ENCODE results near the gene ZSCAN1.

ZSCAN1 gene

DNA sequence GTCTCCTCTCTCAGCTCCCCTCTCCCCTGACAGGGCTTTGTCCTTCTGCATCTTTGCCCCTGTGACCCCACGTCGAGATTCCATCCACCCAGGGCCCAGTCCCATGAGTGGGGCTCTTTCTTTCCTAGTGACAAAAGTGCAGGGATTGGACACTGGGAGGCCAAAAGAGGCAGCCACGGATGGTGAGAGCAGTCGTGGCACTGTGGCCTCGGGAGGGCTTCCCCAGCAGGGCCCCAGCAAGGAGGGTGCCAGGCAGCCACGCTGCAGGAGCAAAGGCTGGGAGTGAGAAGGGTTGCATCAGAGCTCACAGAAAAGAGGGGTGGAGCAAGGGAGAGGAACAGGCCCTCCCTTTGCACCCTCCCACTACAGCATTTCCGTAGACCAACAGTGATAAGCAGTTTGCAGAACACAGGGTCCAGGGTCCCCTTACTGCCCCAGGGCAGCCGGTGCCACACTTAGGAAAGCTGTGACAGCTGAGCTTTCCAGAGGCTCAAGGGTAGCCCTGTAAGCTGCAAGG, 4.9 kb downstream of the ZSCAN1 start:
- DNase-seq: no peak
- no peaks in the 10 kb centered on the region for H3K27me3 ChIP-seq (replicated peaks; ENCODE audit: control insufficient read depth, insufficient read depth, low read length, poor library complexity, severe bottlenecking)

GRCh38 chr19:58040751-58041525, 7.1 kb downstream of the ZSCAN1 start:
- H3K36me3 ChIP-seq (ENCODE audit: control insufficient read depth, insufficient read depth, low read length): no peaks in the 10 kb centered on the region
- no peak overlapping the region for H3K4me3 ChIP-seq (ENCODE audit: insufficient read depth, low read depth, low read length, poor library complexity, severe bottlenecking)
- no peak for DNase-seq
- H3K27ac ChIP-seq (ENCODE audit: insufficient read depth, low read length, poor library complexity, severe bottlenecking): no peak overlapping the region
- H3K27me3 ChIP-seq (replicated peaks; ENCODE audit: control insufficient read depth, insufficient read depth, low read length, poor library complexity, severe bottlenecking): no peaks in the 10 kb centered on the region
- no peaks in the 10 kb centered on the region for H3K4me1 ChIP-seq (ENCODE audit: control insufficient read depth, insufficient read depth, low read length, poor library complexity, severe bottlenecking)
- peaks cover 5% of the 10 kb centered on the region for H3K9me3 ChIP-seq (ENCODE audit: control insufficient read depth, low read length)

More for the DNA sequence above, 4.9 kb downstream of the ZSCAN1 start:
- Histone ChIP-seq H3K27ac (ENCODE audit: insufficient read depth, low read length, poor library complexity, severe bottlenecking) (no peak overlapping the region), H3K4me3 (ENCODE audit: insufficient read depth, low read depth, low read length, poor library complexity, severe bottlenecking) (no peak overlapping the region), H3K36me3 (ENCODE audit: control insufficient read depth, insufficient read depth, low read length) (no peaks in the 10 kb centered on the region), H3K4me1 (ENCODE audit: control insufficient read depth, insufficient read depth, low read length, poor library complexity, severe bottlenecking) (no peaks in the 10 kb centered on the region), H3K9me3 (ENCODE audit: control insufficient read depth, low read length) (peaks cover 5% of the 10 kb centered on the region)

DNA sequence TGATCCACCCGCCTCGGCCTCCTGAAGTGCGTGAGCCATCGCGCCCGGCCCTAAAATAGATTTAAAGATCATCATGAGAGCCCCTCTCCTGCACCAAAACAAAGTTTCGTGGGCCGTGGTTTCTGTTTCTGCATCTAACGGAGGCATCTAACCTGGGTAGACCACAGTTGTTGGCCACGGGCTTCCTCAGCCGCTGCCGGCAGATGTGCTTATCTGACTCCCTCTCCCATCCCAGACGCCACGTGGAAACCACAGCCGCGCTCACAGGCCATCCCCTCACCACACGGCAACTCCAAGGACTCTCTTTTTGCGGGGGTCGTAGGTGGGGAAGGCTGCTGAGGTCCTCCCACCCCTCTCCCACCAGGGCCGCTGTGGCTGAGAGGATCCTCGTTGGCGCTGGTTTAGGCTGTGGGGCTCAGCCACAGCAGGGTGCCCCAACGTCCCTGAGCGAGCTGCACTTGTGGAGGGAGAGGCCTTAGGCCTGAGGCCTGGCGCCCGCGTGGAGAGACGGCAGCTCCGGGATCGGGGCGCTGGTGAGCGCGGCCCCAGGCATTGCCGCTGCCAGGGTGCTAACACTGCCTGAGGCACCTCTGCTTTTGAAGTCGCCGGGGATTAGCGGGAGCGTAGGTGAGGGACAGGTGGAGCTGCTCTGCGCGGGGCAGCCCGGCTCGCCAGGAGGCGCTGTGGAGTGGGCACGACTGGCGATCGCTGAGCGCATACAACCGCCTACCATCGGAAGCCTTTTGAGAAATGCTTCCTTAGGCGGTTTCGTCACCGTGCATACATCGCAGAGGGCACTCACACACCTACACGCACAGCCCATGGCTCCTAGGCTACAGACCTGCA, 8.9 kb downstream of the ZSCAN1 start:
- no peak for DNase-seq
- Histone ChIP-seq H3K4me3 (ENCODE audit: insufficient read depth, low read depth, low read length, poor library complexity, severe bottlenecking) (no peak overlapping the region), H3K36me3 (ENCODE audit: control insufficient read depth, insufficient read depth, low read length) (no peaks in the 10 kb centered on the region), H3K27me3 (replicated peaks; ENCODE audit: control insufficient read depth, insufficient read depth, low read length, poor library complexity, severe bottlenecking) (no peaks in the 10 kb centered on the region), H3K9me3 (ENCODE audit: control insufficient read depth, low read length) (peaks cover 5% of the 10 kb centered on the region), H3K27ac (ENCODE audit: insufficient read depth, low read length, poor library complexity, severe bottlenecking) (no peak overlapping the region), H3K4me1 (ENCODE audit: control insufficient read depth, insufficient read depth, low read length, poor library complexity, severe bottlenecking) (no peaks in the 10 kb centered on the region)

DNA sequence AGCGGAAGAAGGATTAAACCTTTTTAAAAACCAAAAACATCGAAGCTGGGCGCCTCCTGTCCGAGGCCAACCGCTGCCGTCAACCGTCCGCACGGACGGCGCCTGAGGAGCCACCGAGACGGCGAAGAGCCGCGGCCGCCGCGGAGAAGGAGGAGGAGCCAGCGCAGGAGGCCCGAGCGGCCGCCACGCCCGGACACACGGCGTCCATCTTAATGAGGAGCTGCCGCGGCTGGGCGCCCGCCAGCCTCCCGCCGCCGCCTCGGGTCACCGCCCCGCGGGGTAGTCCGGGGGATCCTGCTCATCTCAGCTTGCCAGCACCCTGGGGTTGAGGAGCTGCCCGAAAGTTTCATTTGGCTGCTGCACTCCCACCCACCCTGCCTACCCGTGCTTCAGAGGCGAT, 10.6 kb downstream of the ZSCAN1 start:
- H3K4me1 ChIP-seq (ENCODE audit: control insufficient read depth, insufficient read depth, low read length, poor library complexity, severe bottlenecking): no peaks in the 10 kb centered on the region
- peaks cover 9% of the 10 kb centered on the region for H3K9me3 ChIP-seq (ENCODE audit: control insufficient read depth, low read length)
- H3K4me3 ChIP-seq (ENCODE audit: insufficient read depth, low read depth, low read length, poor library complexity, severe bottlenecking): no peak overlapping the region
- no peaks in the 10 kb centered on the region for H3K27me3 ChIP-seq (replicated peaks; ENCODE audit: control insufficient read depth, insufficient read depth, low read length, poor library complexity, severe bottlenecking)
- no peak for DNase-seq
- no peak overlapping the region for H3K27ac ChIP-seq (ENCODE audit: insufficient read depth, low read length, poor library complexity, severe bottlenecking)
- no peaks in the 10 kb centered on the region for H3K36me3 ChIP-seq (ENCODE audit: control insufficient read depth, insufficient read depth, low read length)

GRCh38 chr19:58044886-58045285, 11.1 kb downstream of the ZSCAN1 start:
- DNase-seq: no peak
- Histone ChIP-seq H3K4me3 (ENCODE audit: insufficient read depth, low read depth, low read length, poor library complexity, severe bottlenecking) (no peak overlapping the region), H3K27me3 (replicated peaks; ENCODE audit: control insufficient read depth, insufficient read depth, low read length, poor library complexity, severe bottlenecking) (no peaks in the 10 kb centered on the region), H3K4me1 (ENCODE audit: control insufficient read depth, insufficient read depth, low read length, poor library complexity, severe bottlenecking) (no peaks in the 10 kb centered on the region), H3K27ac (ENCODE audit: insufficient read depth, low read length, poor library complexity, severe bottlenecking) (no peak overlapping the region), H3K36me3 (ENCODE audit: control insufficient read depth, insufficient read depth, low read length) (no peaks in the 10 kb centered on the region), H3K9me3 (ENCODE audit: control insufficient read depth, low read length) (peaks cover 11% of the 10 kb centered on the region)

DNA sequence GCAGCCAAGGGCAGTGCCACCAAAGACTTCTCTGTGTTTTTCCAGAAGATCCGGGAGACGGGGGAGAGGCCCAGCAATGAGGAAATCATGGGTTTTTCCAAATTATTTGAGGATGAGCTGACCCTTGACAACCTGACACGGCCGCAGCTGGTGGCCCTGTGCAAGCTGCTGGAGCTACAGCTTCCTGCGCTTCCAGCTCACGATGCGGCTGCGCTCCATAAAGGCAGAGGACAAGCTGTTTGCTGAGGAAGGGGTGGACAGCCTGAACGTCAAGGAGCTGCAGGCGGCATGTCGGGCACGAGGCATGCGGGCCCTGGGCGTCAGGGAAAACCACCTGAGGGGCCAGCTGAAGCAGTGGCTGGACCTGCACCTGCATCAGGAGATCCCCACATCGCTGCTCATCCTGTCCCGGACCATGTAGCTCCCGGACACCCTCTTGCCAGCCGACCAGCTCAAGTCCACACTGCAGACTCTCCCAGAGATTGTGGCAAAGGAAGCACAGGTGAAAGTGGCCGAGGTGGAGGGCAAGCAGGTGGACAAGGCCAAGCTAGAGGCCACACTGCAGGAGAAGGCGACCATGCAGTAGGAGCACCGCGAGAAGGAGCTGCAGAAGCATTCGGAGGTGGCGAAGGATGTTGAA, 11.7 kb downstream of the ZSCAN1 start:
- Histone ChIP-seq H3K4me1 (ENCODE audit: control insufficient read depth, insufficient read depth, low read length, poor library complexity, severe bottlenecking) (no peaks in the 10 kb centered on the region), H3K36me3 (ENCODE audit: control insufficient read depth, insufficient read depth, low read length) (no peaks in the 10 kb centered on the region), H3K27me3 (replicated peaks; ENCODE audit: control insufficient read depth, insufficient read depth, low read length, poor library complexity, severe bottlenecking) (no peaks in the 10 kb centered on the region), H3K27ac (ENCODE audit: insufficient read depth, low read length, poor library complexity, severe bottlenecking) (no peak overlapping the region), H3K9me3 (ENCODE audit: control insufficient read depth, low read length) (peaks cover 9% of the 10 kb centered on the region), H3K4me3 (ENCODE audit: insufficient read depth, low read depth, low read length, poor library complexity, severe bottlenecking) (no peak overlapping the region)
- DNase-seq: no peak

GRCh38 chr19:58046856-58047255, 13.0 kb downstream of the ZSCAN1 start:
- Histone ChIP-seq H3K27ac (ENCODE audit: insufficient read depth, low read length, poor library complexity, severe bottlenecking) (no peak overlapping the region), H3K36me3 (ENCODE audit: control insufficient read depth, insufficient read depth, low read length) (no peaks in the 10 kb centered on the region), H3K4me1 (ENCODE audit: control insufficient read depth, insufficient read depth, low read length, poor library complexity, severe bottlenecking) (no peaks in the 10 kb centered on the region), H3K4me3 (ENCODE audit: insufficient read depth, low read depth, low read length, poor library complexity, severe bottlenecking) (no peak overlapping the region), H3K9me3 (ENCODE audit: control insufficient read depth, low read length) (peaks cover 5% of the 10 kb centered on the region), H3K27me3 (replicated peaks; ENCODE audit: control insufficient read depth, insufficient read depth, low read length, poor library complexity, severe bottlenecking) (no peaks in the 10 kb centered on the region)
- DNase-seq: no peak

- Histone ChIP-seq H3K27me3 (replicated peaks; ENCODE audit: control insufficient read depth, insufficient read depth, low read length, poor library complexity, severe bottlenecking) (no peaks in the 10 kb centered on the region), H3K4me1 (ENCODE audit: control insufficient read depth, insufficient read depth, low read length, poor library complexity, severe bottlenecking) (no peaks in the 10 kb centered on the region), H3K4me3 (ENCODE audit: insufficient read depth, low read depth, low read length, poor library complexity, severe bottlenecking) (no peak overlapping the region), H3K9me3 (ENCODE audit: control insufficient read depth, low read length) (peaks cover 5% of the 10 kb centered on the region), H3K36me3 (ENCODE audit: control insufficient read depth, insufficient read depth, low read length) (no peaks in the 10 kb centered on the region), H3K27ac (ENCODE audit: insufficient read depth, low read length, poor library complexity, severe bottlenecking) (no peak overlapping the region)
- DNase-seq: no peak
These were observed 13.8 kb downstream of the ZSCAN1 start for GRCh38 chr19:58047672-58048071.

DNA sequence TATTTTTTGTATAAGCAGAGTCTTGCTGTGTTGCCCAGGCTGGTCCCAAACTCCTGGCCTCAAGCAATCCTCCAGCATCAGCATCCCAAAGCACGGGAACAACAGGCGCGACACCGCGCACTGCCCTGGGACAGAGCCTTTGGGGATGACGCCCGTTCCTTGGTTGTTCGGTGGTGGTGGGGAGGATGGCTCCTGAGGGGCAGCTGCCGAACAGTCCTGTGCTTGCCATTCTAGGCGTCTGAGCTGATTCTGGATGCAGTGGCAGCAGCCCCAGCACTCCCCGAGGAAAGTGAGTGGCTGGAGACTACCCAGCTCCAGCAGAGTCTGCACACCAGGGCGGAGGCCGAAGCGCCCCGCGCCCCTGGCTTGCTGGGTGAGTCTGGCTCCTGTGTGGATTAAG, 18.4 kb downstream of the ZSCAN1 start:
- Histone ChIP-seq H3K4me1 (ENCODE audit: control insufficient read depth, insufficient read depth, low read length, poor library complexity, severe bottlenecking) (no peaks in the 10 kb centered on the region), H3K4me3 (ENCODE audit: insufficient read depth, low read depth, low read length, poor library complexity, severe bottlenecking) (no peak overlapping the region), H3K27me3 (replicated peaks; ENCODE audit: control insufficient read depth, insufficient read depth, low read length, poor library complexity, severe bottlenecking) (no peaks in the 10 kb centered on the region), H3K9me3 (ENCODE audit: control insufficient read depth, low read length) (peaks cover 14% of the 10 kb centered on the region), H3K36me3 (ENCODE audit: control insufficient read depth, insufficient read depth, low read length) (no peaks in the 10 kb centered on the region), H3K27ac (ENCODE audit: insufficient read depth, low read length, poor library complexity, severe bottlenecking) (no peak overlapping the region)
- no peak for DNase-seq

Data from effector memory CD4-positive, alpha-beta T cell (primary cell).